LNCaP clone FGC (cell line): ENCODE measurements around the gene MSL1.

Experiments used
- DNase-seq: peaks from one replicate; pipeline ENCODE4 v3.0.0-alpha.2; 2011; ENCODE audit warnings: low read depth
- H3K4me3 ChIP-seq: 2 replicates; pipeline ENCODE4 v1.5.1; 2011; ENCODE audit warnings: mild to moderate bottlenecking, low read depth, low read length, control low read depth
- TF ChIP-seq, protein P1 (sequence below): IDR thresholded peaks from 2 replicates; pipeline ENCODE4 v1.5.1; 2012; ENCODE audit warnings: mild to moderate bottlenecking; ENCODE audit not compliant: control insufficient read depth, insufficient read depth; ENCODE audit errors: extremely low read depth

MSL1 gene

DNA sequence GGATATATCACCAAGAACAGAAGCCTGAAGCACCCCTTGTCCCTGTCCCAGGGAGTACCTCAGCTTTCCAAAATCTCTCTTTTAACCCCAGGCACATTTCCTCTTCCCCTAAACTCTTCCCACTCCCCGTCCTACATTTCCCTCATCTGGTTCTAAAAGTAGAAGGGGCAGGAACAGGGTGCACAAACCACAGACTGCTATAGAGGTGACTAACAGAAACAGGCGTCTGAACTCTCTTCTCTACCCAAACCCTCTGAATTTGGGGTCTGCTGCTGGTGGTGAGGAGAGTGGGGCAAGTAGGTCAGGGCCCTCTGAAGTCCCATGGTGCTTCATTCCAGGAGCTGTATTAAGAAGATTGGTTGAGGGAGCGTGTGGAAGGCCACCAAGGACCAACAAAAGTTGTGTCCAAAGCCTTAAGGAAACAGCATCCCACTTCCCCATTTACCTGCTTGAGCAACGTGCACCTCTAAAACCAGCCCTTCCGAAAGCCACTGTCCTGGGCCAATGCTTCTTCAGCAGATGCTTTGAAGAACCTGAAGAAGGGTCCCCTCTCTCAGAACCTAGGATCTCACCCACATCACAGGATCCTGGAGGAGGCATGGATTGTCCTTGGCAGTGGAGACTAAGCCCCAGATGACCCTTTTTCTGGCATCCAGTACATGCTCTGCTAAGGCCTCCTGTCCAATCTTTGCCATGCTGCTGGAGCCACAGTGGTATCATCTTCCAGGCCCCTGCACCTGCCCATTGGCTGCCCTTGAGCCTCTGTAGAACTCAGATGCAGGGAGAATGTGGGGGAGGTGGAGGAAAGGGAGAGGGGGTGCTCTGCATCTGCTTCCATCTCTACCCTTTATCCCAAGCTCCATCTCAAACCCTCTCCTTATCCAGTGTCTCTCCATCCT is 15.7 kb upstream of the MSL1 start:
- DNase-seq: no peak
- TF ChIP-seq, protein P1, sequence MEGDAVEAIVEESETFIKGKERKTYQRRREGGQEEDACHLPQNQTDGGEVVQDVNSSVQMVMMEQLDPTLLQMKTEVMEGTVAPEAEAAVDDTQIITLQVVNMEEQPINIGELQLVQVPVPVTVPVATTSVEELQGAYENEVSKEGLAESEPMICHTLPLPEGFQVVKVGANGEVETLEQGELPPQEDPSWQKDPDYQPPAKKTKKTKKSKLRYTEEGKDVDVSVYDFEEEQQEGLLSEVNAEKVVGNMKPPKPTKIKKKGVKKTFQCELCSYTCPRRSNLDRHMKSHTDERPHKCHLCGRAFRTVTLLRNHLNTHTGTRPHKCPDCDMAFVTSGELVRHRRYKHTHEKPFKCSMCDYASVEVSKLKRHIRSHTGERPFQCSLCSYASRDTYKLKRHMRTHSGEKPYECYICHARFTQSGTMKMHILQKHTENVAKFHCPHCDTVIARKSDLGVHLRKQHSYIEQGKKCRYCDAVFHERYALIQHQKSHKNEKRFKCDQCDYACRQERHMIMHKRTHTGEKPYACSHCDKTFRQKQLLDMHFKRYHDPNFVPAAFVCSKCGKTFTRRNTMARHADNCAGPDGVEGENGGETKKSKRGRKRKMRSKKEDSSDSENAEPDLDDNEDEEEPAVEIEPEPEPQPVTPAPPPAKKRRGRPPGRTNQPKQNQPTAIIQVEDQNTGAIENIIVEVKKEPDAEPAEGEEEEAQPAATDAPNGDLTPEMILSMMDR: no peak
- no peak overlapping the region for H3K4me3 ChIP-seq

DNA sequence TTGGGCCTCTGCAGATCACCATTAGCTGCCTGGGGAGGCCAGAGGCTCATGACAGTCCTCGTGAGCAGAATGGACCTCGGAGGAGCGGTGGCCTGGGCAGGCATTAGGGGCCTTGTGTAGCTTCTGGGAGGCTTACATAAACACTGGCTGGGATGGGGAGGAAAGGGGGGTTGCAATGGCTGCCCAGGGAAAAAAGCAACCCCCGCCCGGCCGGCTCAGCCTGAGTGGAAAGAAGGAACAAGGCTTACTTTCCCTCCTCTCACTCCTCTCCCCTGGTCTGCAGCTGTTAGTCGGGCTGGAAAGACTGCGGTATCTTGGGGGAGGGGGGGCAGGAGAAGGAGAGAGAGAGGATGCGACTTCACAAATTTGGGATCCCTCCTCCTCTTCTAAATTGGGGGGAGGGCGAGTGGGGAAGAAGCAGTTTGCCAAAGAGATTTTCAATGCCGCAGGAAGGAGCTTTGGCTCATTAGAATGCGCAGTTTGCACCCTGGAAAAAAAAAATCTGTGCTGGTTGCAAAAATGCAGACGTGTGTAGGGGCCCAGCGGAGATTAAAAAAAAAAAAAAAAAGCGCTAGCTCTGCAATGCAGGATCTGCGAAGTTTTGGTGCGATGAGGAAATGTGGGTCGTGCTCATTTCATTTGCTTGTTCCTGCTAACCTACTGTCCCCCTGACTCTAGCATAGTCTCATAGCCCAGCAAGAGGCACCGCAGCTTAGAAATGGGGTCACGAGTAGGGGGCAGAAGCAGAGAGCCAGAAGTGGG is 14.8 kb upstream of the MSL1 start:
- DNase-seq: no peak
- TF ChIP-seq, protein P1: no peak
- H3K4me3 ChIP-seq: no peak overlapping the region

DNA sequence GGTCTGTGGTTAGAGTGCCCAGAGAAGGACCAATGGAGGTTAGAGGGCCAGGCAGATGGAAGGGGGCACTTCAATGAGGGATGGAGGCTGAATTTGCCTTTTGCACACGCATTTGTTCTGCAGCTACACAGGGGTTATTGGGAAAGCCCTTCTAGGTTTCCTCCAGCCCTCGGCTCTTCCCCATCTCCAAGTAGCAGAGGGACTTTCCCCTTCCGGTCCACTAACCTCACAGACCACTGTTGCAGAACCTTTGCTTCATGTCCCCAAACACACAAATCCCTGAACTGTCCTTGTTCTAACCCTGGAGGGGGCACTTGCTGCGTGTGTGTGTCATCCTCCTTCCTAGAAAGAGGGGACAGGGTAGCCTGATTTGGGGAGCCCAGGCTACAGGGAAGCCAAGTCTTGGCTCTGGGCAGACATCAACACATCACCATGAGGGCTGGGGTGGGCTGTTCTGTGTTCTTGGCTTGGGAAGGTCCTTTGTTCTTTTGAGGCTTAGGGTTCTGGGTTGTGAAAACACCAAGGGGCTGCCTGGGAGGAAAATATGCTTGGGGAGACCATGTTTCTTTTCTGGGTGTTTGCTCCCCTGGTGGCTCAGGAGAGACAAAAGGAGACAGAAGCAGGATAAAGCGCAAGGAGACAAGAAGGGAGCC is 14.1 kb upstream of the MSL1 start:
- no peak for DNase-seq
- H3K4me3 ChIP-seq: no peak overlapping the region
- TF ChIP-seq, protein P1: no peak

DNA sequence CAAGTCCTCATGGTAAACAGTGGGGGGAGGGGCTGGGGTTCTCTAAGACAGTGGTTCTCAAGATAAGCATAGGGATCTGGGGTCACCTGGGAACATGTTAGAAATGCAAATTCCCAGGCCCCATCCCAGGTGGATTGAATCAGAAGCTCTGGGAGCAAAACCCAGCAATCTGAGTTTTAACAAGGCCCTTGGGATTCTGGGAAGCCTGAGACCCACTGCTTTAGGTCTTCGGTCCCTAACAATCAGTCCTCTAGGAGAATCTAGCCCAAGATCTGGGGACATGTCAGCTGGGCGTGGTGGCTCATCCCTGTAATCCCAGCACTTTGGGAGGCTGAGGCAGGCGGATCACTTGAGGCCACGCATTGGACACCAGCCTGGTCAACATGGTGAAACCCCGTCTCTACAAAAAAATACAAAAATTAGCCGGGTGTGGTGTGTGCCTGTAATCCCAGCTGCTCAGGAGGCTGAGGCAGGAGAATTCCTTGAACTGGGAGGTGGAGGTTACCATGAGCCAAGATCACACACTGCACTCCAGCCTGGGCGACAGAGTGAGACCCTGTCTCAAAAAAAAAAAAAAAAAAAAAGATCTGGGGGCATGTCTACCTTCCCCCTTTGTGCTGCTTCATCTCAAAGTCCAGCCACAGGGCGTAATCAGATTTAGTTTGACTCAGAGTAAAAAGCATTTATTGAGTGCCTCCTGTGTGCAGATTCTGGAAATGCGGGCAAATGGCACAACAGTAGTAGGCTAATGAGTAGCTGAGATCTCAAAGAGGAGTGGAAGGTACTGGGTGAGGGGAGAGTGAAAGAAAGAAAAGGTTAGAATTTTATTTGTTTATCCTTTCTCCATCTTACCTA is 12.6 kb upstream of the MSL1 start:
- no peak for DNase-seq
- H3K4me3 ChIP-seq: no peak overlapping the region
- TF ChIP-seq, protein P1: no peak

DNA sequence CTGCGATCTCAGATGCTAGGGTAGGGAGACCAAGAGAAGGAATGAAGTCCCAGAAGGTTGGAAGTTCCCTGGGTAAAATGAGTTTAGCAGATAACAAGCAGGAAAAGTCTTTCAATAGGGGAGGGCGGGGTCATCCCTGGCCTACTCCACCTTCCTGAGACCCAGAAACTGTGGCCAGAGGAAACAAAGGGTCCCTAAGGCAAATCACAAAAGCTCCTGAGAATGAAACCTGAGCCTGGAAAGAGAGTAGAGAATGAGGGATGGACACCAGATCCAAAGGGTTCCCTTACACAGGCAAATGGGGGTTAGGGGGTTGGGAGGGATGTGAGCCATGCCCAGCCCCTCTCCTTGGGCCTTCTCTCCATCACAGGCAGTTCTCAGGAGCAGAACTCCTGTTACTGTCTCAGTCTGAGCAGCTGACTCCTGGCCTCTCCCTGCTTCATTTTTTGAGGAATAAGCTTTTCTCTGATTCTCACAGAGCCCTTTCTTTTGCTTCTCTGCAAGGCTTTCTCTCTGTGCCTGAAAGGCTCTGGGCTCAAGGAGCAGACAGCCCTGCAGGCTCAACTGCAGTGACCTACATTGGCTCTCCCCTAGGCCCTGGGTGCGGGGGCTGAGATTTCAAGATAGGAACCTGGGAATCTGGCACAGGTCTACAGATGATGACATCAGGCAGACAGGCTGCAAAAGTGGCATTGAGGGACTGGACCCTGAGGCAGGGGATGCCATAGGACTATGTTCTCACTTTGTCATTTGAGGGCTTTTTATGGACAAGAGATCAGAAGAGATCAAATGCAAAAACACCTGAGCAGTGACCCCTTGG is 11.5 kb upstream of the MSL1 start:
- no peak overlapping the region for H3K4me3 ChIP-seq
- DNase-seq: no peak
- TF ChIP-seq, protein P1: no peak
